Adrenal gland (tissue), 5 donors: Measurements from ENCODE around the gene SREBF1.

ENCODE experiments used
- POLR2A ChIP-seq, 2 donors: fragments of 450-650 bp; IDR thresholded peaks; one replicate each; pipeline ENCODE4 v1.6.1; 2017; ENCODE audit warnings: antibody characterized with exemption in 2 of 2, mild to moderate bottlenecking in 2 of 2, moderate library complexity in 1 of 2
- TF ChIP-seq, protein P1 (sequence below), 6 experiments: fragments of 450-650 bp in 4 of 6; fragments of 200-600 bp in 2 of 6; sonication (generic) in 1 of 6; IDR thresholded peaks; 1 replicate in 5 of 6; 2 replicates in 1 of 6; pipeline versions ENCODE4 v1.5.1 to v1.8.0; 2016 to 2021; ENCODE audit warnings: antibody characterized with exemption in 6 of 6, mild to moderate bottlenecking in 2 of 6, moderate library complexity in 1 of 6
- donor health status: DM: no; HTN: no; CAD: no.

- TF ChIP-seq, protein P1, sequence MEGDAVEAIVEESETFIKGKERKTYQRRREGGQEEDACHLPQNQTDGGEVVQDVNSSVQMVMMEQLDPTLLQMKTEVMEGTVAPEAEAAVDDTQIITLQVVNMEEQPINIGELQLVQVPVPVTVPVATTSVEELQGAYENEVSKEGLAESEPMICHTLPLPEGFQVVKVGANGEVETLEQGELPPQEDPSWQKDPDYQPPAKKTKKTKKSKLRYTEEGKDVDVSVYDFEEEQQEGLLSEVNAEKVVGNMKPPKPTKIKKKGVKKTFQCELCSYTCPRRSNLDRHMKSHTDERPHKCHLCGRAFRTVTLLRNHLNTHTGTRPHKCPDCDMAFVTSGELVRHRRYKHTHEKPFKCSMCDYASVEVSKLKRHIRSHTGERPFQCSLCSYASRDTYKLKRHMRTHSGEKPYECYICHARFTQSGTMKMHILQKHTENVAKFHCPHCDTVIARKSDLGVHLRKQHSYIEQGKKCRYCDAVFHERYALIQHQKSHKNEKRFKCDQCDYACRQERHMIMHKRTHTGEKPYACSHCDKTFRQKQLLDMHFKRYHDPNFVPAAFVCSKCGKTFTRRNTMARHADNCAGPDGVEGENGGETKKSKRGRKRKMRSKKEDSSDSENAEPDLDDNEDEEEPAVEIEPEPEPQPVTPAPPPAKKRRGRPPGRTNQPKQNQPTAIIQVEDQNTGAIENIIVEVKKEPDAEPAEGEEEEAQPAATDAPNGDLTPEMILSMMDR (IDR thresholded peaks at IDR 0.05): no peak
- no peak for TF ChIP-seq POLR2A (IDR thresholded peaks at IDR 0.05)
Measured at GRCh38 chr17:17871913-17872312, 35.1 kb upstream of the SREBF1 start.
